Occipital lobe (tissue), 2 donors: ENCODE results near the gene COPS8. TPM values are rescaled to one million over a fixed set of nuclear protein-coding genes. Genes with fewer than 3 reads are reported as not detected.

Experiments
- DNase-seq: peaks from one replicate; lab custom pipeline; 2025; lab: John Stamatoyannopoulos, UW
- total RNA-seq: library from RNA; depleted of rRNA; stranded (reverse); fragments of >200 nt; gene quantifications from one replicate; pipeline ENCODE4 v1.2.3, GENCODE V29; 2014

Gene COPS8
- total RNA-seq, 1 donor from 2014 or later: 139 TPM

- DNase-seq: no peak
These were observed 45.1 kb downstream of the COPS8 start for GRCh38 chr2:237130562-237131421.

- no peak for DNase-seq
These were observed 46.3 kb downstream of the COPS8 start for GRCh38 chr2:237131749-237132533.

GRCh38 chr2:237132799-237133198, 47.1 kb downstream of the COPS8 start:
- DNase-seq: no peak

GRCh38 chr2:237134321-237135230, 48.9 kb downstream of the COPS8 start:
- no peak for DNase-seq

GRCh38 chr2:237136824-237137223, 51.1 kb downstream of the COPS8 start:
- no peak for DNase-seq

GRCh38 chr2:237137626-237138323, 52.1 kb downstream of the COPS8 start:
- no peak for DNase-seq

- no peak for DNase-seq
These were observed 53.5 kb downstream of the COPS8 start for GRCh38 chr2:237139123-237139675.

- no peak for DNase-seq
These were observed 55.1 kb downstream of the COPS8 start for GRCh38 chr2:237140689-237141285.

- DNase-seq: no peak
These were observed 55.9 kb downstream of the COPS8 start for GRCh38 chr2:237141571-237142051.

GRCh38 chr2:237143118-237143517, 57.4 kb downstream of the COPS8 start:
- no peak for DNase-seq

GRCh38 chr2:237143676-237144440, 58.2 kb downstream of the COPS8 start:
- DNase-seq: no peak

GRCh38 chr2:237144516-237144915, 58.8 kb downstream of the COPS8 start:
- DNase-seq: no peak

- no peak for DNase-seq
These were observed 61.6 kb downstream of the COPS8 start for GRCh38 chr2:237147317-237147716.

GRCh38 chr2:237148624-237149023, 62.9 kb downstream of the COPS8 start:
- DNase-seq: no peak

GRCh38 chr2:237149425-237149824, 63.7 kb downstream of the COPS8 start:
- DNase-seq: peak; percentile 23
